Type B pancreatic cell (in vitro differentiated cells): ENCODE data around the gene MUS81. TPM values are rescaled to one million over a fixed set of nuclear protein-coding genes. Genes with fewer than 3 reads are reported as not detected.

Source experiments
- DNase-seq: peaks from one replicate; pipeline ENCODE4 v3.0.0; 2021; ENCODE audit warnings: mixed read lengths; ENCODE audit not compliant: unreplicated experiment; ENCODE audit errors: extremely low spot score
- H3K27ac Mint-ChIP-seq: 2 replicates; pipeline ENCODE4 v1.8.0; 2021; ENCODE audit warnings: mild to moderate bottlenecking, mixed read lengths
- H3K27me3 Mint-ChIP-seq: 2 replicates; pipeline ENCODE4 v1.8.0; 2021; ENCODE audit warnings: mixed read lengths
- H3K36me3 Mint-ChIP-seq: 2 replicates; pipeline ENCODE4 v1.8.0; 2021; ENCODE audit warnings: mixed read lengths
- H3K4me1 Mint-ChIP-seq: one replicate; pipeline ENCODE4 v1.8.0; 2021; ENCODE audit warnings: mixed read lengths; ENCODE audit not compliant: unreplicated experiment
- H3K4me3 Mint-ChIP-seq: 2 replicates; pipeline ENCODE4 v1.8.0; 2021; ENCODE audit warnings: mild to moderate bottlenecking, mixed read lengths
- H3K9me3 Mint-ChIP-seq: 2 replicates; pipeline ENCODE4 v1.8.0; 2021; ENCODE audit warnings: mixed read lengths
- CTCF ChIP-seq: fragments of 200-600 bp; sonication (generic); conservative IDR thresholded peaks from 2 replicates; pipeline ENCODE4 v1.5.0; 2021; ENCODE audit warnings: antibody characterized with exemption, mild to moderate bottlenecking
- total RNA-seq: library from RNA; stranded (reverse); gene quantifications from 2 replicates; pipeline ENCODE4 v1.2.1, GENCODE V29; 2021; ENCODE audit warnings: low replicate concordance

Gene MUS81
- total RNA-seq, 1 donor from 2014 or later = 67.9 TPM

- Mint-ChIP-seq H3K9me3 (no peaks in the 10 kb centered on the region), H3K4me3 (peak overlapping the region; percentile 85), H3K36me3 (no peaks in the 10 kb centered on the region), H3K4me1 (peaks cover 25% of the 10 kb centered on the region), H3K27me3 (no peaks in the 10 kb centered on the region), H3K27ac (peak overlapping the region; percentile 95)
- no peak for DNase-seq
- TF ChIP-seq CTCF = no peak
These were observed 42.9 kb upstream of the MUS81 start for GRCh38 chr11:65817312-65817834.

GRCh38 chr11:65817835-65818680, 42.2 kb upstream of the MUS81 start:
- H3K36me3 Mint-ChIP-seq = no peaks in the 10 kb centered on the region
- peak overlapping the region; percentile 85 for H3K4me3 Mint-ChIP-seq
- peak overlapping the region; percentile 95 for H3K27ac Mint-ChIP-seq
- H3K4me1 Mint-ChIP-seq = peaks cover 25% of the 10 kb centered on the region
- no peaks in the 10 kb centered on the region for H3K27me3 Mint-ChIP-seq
- peak; percentile 100 for TF ChIP-seq CTCF
- no peaks in the 10 kb centered on the region for H3K9me3 Mint-ChIP-seq
- peak; percentile 98 for DNase-seq

GRCh38 chr11:65821107-65821506, 39.1 kb upstream of the MUS81 start:
- TF ChIP-seq CTCF = no peak
- no peaks in the 10 kb centered on the region for H3K9me3 Mint-ChIP-seq
- no peaks in the 10 kb centered on the region for H3K27me3 Mint-ChIP-seq
- DNase-seq = no peak
- no peaks in the 10 kb centered on the region for H3K36me3 Mint-ChIP-seq
- H3K4me3 Mint-ChIP-seq = no peak overlapping the region
- no peak overlapping the region for H3K27ac Mint-ChIP-seq
- H3K4me1 Mint-ChIP-seq = peaks cover 5% of the 10 kb centered on the region

GRCh38 chr11:65822776-65823528, 37.3 kb upstream of the MUS81 start:
- no peaks in the 10 kb centered on the region for H3K36me3 Mint-ChIP-seq
- no peaks in the 10 kb centered on the region for H3K4me1 Mint-ChIP-seq
- no peak overlapping the region for H3K4me3 Mint-ChIP-seq
- no peak for TF ChIP-seq CTCF
- no peaks in the 10 kb centered on the region for H3K9me3 Mint-ChIP-seq
- no peak for DNase-seq
- H3K27me3 Mint-ChIP-seq = no peaks in the 10 kb centered on the region
- no peak overlapping the region for H3K27ac Mint-ChIP-seq

- H3K4me1 Mint-ChIP-seq = peaks cover 13% of the 10 kb centered on the region
- H3K4me3 Mint-ChIP-seq = no peak overlapping the region
- no peak for DNase-seq
- no peaks in the 10 kb centered on the region for H3K36me3 Mint-ChIP-seq
- H3K27me3 Mint-ChIP-seq = peaks cover 17% of the 10 kb centered on the region
- no peaks in the 10 kb centered on the region for H3K9me3 Mint-ChIP-seq
- TF ChIP-seq CTCF = no peak
- peak overlapping the region; percentile 24 for H3K27ac Mint-ChIP-seq
These were observed 33.1 kb upstream of the MUS81 start for GRCh38 chr11:65826984-65827735.
